Duodenal mucosa (tissue), 2 donors: Measurements from ENCODE around the gene CBLN4.

ENCODE experiments used
- H3K27ac ChIP-seq: one replicate; pipeline ENCODE4 v1.7.0; 2013; ENCODE audit warnings: low read depth, low read length
- H3K27me3 ChIP-seq, 2 donors: one replicate each; pipeline ENCODE4 v1.7.0; 2013; ENCODE audit warnings: low read length in 2 of 2, control low read depth in 1 of 2; ENCODE audit not compliant: insufficient read depth in 2 of 2, control insufficient read depth in 1 of 2
- H3K36me3 ChIP-seq, 2 donors: one replicate each; pipeline ENCODE4 v1.7.0; 2013; ENCODE audit warnings: low read length in 2 of 2, control low read depth in 1 of 2; ENCODE audit not compliant: insufficient read depth in 2 of 2, control insufficient read depth in 1 of 2
- H3K4me1 ChIP-seq, 2 donors: one replicate each; pipeline ENCODE4 v1.7.0; 2013; ENCODE audit warnings: low read length in 2 of 2, control low read depth in 1 of 2; ENCODE audit not compliant: insufficient read depth in 2 of 2, control insufficient read depth in 1 of 2
- H3K4me3 ChIP-seq, 2 donors: one replicate each; pipeline ENCODE4 v1.7.0; 2013; ENCODE audit warnings: low read length in 2 of 2, low read depth in 1 of 2
- H3K9ac ChIP-seq, 2 donors: one replicate each; pipeline ENCODE4 v1.7.0; 2013; ENCODE audit warnings: low read length in 2 of 2, low read depth in 1 of 2
- H3K9me3 ChIP-seq, 2 donors: one replicate each; pipeline ENCODE4 v1.7.0; 2013; ENCODE audit warnings: low read length in 2 of 2, control low read depth in 1 of 2; ENCODE audit not compliant: control insufficient read depth in 1 of 2

CBLN4 gene

DNA sequence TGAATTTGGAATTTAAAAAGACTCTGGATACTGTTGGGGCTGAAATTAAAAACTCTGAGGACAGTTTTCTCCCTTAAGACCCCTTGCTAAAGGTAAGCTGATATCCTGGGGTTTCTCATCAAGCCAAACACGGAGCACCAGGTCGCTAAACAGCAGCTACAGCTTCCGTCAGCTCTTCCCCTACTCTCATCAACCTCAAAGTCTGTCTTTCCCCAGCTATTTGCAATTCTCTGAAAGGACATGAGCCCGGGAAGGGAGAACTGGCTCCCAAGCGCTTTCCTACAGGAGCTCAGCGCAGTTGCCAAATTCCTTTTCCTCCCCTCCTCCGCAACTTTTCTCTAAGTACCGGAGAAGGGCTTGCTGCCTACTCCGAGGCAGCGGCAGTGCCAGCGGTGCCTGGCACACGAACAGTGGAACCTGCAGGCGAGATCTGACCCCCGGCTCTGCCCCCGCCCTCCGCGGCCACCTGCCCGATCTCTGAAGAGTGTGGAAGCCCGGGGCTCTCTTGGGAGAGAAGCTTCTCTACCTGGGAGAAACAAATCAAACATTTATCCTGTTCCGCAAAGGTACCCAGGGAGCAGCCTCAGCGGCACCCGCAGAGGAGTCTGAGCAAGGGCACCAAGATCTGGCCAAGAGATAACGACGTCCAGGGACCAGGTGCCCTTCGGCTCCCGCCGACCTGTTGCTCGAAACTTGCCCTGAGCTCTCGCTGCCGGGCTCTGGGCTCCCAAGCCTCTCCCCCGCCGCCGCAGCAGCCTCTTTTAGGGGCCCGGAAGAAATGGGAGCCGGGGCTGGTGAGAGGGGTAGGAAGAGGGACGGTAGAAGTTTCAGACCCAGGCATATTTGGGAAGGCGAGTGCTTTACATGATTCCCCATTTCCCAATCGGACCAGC lies 2.2 kb downstream of the CBLN4 start:
- H3K27me3 ChIP-seq = peaks cover 0 to 26% of the 10 kb centered on the region in 2 donors
- no peak overlapping the region for H3K9ac ChIP-seq
- H3K9me3 ChIP-seq = peaks cover 0 to 4% of the 10 kb centered on the region in 2 donors
- H3K36me3 ChIP-seq = no peaks in the 10 kb centered on the region
- no peak overlapping the region for H3K4me3 ChIP-seq
- peaks cover 0 to 5% of the 10 kb centered on the region in 2 donors for H3K4me1 ChIP-seq
- no peak overlapping the region for H3K27ac ChIP-seq

DNA sequence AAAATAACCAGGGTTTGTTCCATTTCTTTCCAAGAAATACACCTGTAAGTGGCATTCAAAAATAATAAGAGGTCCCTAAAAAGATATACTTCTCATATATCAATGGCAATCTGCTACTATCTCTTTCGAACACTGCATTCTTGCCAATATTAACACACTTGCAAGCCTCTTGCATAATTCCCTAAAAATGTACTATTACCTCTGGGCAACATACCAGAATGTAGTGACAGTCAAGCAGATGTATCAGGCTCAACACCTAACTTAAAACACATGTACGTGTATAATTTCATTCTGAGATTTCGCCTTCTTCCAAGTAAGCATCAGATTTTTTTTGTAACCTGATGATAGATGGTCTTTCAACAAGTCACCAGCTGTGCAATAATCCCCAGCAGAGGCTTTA lies 3.4 kb downstream of the CBLN4 start:
- Histone ChIP-seq H3K27ac (no peak overlapping the region), H3K9ac (no peak overlapping the region), H3K9me3 (peaks cover 0 to 4% of the 10 kb centered on the region in 2 donors), H3K36me3 (no peaks in the 10 kb centered on the region), H3K4me1 (peaks cover 0 to 5% of the 10 kb centered on the region in 2 donors), H3K27me3 (peaks cover 0 to 26% of the 10 kb centered on the region in 2 donors), H3K4me3 (no peak overlapping the region)

DNA sequence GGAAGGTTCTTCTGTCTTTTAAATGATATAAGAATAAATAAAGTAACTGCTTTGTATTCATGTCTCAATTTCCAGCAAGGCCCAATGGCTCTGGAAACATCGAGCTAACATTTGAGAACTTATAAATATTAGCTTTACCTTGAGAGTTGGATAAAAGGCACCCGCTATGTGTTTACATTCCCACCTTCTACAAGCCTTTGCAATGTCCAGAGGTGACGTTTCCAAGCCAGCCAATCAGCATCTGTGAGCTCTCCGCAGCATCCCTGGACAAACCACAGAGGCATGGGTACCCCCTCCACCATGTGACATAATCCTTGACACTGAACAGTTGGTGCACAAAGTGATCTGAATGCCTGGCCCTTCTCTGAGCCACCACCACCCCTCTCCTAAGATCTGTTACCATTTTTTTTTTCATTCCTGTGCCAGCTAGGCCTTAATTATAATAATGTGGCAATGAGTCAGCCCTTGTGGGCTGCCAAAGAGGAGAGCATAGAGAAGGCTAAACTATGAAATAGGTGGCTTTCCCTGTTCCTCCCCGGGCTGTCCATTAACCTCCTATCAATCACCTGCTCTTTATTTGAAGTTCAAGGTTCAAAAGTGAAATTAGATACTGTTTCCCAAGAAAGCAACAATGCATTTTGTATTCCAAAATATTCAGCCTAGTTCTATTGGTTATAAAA lies 4.1 kb downstream of the CBLN4 start:
- H3K9me3 ChIP-seq = peaks cover 0 to 4% of the 10 kb centered on the region in 2 donors
- H3K36me3 ChIP-seq = no peaks in the 10 kb centered on the region
- H3K27ac ChIP-seq = no peak overlapping the region
- H3K4me1 ChIP-seq = peaks cover 0 to 5% of the 10 kb centered on the region in 2 donors
- no peak overlapping the region for H3K4me3 ChIP-seq
- H3K27me3 ChIP-seq = peaks cover 0 to 22% of the 10 kb centered on the region in 2 donors
- H3K9ac ChIP-seq = no peak overlapping the region

DNA sequence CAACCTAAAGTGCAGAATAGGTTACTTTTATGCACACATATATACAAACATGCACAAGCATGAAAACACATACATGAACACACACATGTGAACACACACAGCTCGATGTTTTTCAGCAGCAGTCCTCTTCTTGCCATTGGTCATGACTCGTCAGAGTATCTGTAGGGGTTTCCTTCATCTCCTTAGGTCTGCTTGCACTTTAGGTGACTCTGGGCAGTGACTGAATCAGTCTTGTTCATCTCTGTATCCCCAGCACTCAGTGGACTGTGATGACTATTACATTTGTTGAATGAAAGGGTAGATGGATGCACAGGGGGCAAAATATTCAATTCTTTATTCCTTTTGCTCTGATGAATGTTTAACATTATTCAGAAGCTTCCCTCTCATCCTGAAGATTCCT lies 26.8 kb downstream of the CBLN4 start:
- H3K9me3 ChIP-seq = peaks cover 0 to 2% of the 10 kb centered on the region in 2 donors
- H3K9ac ChIP-seq = no peak overlapping the region
- H3K36me3 ChIP-seq = no peaks in the 10 kb centered on the region
- H3K4me1 ChIP-seq = no peaks in the 10 kb centered on the region
- H3K27ac ChIP-seq = no peak overlapping the region
- no peak overlapping the region for H3K4me3 ChIP-seq
- no peaks in the 10 kb centered on the region for H3K27me3 ChIP-seq

DNA sequence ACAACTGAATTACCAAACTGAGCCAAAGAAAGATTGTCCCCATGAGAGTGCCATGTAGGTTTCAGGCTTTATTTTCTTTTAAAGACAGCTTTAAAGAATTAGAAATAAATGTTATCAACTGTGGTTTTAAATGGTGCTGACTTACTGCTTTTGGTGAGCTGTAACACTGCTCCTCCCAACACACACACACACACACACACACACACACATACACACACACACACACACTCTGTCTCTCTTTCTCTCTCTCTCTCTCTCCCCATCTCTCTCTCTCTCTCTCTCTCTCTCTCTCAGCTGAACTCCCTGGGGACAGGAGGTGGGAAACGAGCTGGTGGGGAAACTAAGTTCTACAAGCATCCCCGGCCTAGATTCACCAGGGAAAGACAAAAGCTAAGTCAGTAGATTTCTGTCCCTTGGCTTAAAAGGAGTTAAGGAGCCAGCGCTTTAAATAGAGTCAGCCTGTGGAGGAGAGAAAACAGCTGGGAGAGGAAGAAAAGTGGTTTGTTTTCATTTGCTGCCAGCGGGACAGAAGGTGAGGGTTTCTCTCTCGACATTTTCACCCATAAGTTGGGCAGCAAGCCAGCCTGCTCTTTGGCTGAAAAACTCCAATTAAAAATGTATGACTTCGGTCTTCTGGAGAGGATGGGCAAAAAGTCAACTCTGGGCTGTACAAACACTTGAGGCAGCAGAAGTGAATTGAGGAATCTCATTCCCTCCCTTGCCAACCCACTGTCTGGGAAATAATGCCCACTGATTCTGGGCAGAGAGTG lies 27.4 kb downstream of the CBLN4 start:
- Histone ChIP-seq H3K4me1 (no peaks in the 10 kb centered on the region), H3K27ac (no peak overlapping the region), H3K27me3 (no peaks in the 10 kb centered on the region), H3K36me3 (no peaks in the 10 kb centered on the region), H3K9ac (no peak overlapping the region), H3K9me3 (peaks cover 0 to 2% of the 10 kb centered on the region in 2 donors), H3K4me3 (no peak overlapping the region)

DNA sequence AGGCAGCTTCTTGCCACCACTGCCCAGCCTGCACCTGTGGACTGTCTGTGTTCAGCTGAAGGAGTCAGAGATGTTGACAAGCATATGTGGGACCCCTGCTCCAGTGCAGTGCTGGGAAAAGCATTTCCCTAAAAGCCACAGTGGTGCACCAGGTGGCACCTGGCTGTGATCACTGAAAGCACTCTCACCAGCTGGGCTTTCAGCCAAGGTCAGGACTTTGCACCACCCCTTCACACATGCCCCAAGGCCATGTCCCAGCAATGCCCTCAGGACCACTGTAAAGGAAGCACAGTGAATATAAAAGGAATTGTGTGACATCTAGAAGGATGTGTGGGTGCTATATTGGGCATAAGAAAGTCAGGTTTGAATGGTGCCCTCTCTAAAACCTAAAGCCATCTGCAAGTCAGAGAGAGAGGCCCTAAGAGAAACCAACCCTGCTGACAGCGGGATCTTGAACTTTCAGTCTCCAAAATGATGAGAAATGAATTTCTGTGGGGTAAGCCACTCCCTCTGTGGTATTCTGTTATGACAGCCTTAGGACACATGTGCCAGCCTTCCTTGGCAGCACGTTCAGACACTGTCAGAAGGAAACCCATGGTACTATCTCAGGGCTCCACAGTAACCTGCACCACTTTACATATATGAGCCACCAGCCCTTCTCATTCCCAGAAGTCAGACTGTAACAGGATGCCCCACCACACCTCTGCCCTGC lies 30.7 kb downstream of the CBLN4 start:
- no peaks in the 10 kb centered on the region for H3K9me3 ChIP-seq
- H3K4me3 ChIP-seq = no peak overlapping the region
- no peak overlapping the region for H3K9ac ChIP-seq
- H3K27me3 ChIP-seq = no peaks in the 10 kb centered on the region
- H3K4me1 ChIP-seq = no peaks in the 10 kb centered on the region
- H3K36me3 ChIP-seq = no peaks in the 10 kb centered on the region
- H3K27ac ChIP-seq = no peak overlapping the region

DNA sequence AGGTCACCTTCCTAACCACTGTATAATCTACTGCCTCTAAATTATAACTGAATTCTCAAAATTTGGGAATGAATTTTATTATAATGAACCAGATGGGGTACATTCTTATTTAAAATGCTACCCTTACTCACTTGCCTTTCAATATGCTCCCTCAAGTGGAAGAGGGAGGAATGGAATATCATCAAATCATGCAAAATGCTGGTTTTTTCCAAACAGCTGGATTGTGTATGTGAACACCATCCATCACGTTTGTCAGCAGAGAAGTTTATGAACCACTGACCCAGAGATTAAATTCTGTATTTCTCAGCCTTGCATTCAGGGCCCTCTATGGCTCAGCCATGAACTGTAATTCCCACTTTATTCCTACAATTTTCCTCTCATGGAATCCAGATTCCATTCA lies 40.5 kb downstream of the CBLN4 start:
- H3K9me3 ChIP-seq = peaks cover 0 to 11% of the 10 kb centered on the region in 2 donors
- no peaks in the 10 kb centered on the region for H3K27me3 ChIP-seq
- H3K27ac ChIP-seq = no peak overlapping the region
- H3K4me1 ChIP-seq = no peaks in the 10 kb centered on the region
- H3K9ac ChIP-seq = no peak overlapping the region
- H3K4me3 ChIP-seq = no peak overlapping the region
- no peaks in the 10 kb centered on the region for H3K36me3 ChIP-seq

DNA sequence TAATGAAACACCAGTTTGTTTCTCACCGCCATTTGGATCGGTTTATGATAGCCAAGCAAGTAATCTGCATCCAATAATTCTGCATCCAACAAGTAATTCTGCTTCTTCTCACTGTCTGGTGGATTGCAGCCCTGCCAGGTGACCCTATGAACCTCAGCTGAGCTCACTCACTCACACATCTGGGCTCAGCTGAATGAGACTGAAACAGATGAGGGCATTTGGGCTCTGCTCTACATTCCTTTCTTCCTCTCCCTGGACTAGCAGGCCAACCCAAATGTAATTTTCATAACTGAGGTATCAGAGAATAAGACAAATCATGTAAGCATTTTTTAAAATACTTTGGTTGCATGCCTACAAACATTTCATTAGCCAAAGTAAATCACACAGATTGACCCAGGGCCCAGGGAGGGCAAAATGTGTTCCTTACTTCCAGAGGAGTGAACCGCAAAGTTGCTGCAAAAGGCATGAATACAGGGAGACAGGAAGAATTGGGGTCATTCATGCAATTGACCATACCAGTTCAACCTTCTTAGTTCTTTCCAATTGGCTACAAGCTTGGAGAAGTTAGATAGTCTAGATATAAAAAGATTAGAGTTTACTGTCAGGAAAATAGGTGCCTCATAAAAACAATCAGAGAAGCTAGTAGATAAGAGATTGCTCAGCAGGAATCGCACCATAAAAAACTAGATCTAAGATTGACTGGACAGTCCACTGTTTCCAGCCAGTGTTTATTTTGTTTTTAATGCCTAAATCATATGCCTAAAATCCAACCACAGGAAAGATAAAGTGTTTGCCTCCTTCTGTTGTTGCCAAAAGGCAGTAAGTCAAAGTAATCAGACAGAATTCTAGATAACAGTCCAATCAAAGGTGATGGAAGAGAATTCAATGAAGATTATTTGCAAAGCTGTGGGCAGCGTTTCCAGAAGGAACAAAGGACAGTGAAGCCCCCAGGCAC lies 43.7 kb downstream of the CBLN4 start:
- H3K4me3 ChIP-seq = no peak overlapping the region
- no peaks in the 10 kb centered on the region for H3K27me3 ChIP-seq

DNA sequence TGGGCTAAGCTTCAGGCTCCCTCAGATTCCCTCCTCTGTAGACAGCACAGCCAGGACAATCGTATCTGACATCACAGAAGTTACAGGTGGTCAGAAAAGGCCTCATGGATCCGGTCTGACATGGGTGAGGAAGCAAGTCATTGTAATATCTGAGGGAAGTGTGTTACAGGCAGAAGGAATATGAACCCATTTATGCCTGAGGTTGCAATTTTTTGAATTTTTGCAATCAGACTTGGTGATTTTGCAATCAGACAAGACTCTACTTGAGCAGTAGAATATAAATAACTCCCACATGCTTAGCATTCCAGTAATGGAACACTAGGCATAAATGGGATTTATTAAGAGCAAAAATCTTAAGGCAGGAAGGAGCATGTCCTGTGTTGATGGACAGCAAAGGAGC lies 52.1 kb downstream of the CBLN4 start:
- no peak overlapping the region for H3K4me3 ChIP-seq
- no peak overlapping the region for H3K9ac ChIP-seq
- H3K36me3 ChIP-seq = no peaks in the 10 kb centered on the region
- H3K27ac ChIP-seq = no peak overlapping the region
- H3K4me1 ChIP-seq = no peaks in the 10 kb centered on the region
- H3K27me3 ChIP-seq = no peaks in the 10 kb centered on the region
- H3K9me3 ChIP-seq = peaks cover 4 to 10% of the 10 kb centered on the region in 2 donors

More for the DNA sequence above, 43.7 kb downstream of the CBLN4 start:
- Histone ChIP-seq H3K36me3 (no peaks in the 10 kb centered on the region), H3K9ac (no peak overlapping the region), H3K27ac (no peak overlapping the region), H3K9me3 (peaks cover 0 to 11% of the 10 kb centered on the region in 2 donors), H3K4me1 (no peaks in the 10 kb centered on the region)
